AG09319 (cell line): ENCODE results near the gene LMX1A.

Experiments used
- DNase-seq: peaks from one replicate; pipeline ENCODE4 v3.0.0-alpha.2; 2010; ENCODE audit warnings: low read depth; ENCODE audit errors: extremely low read depth
- CTCF ChIP-seq: IDR thresholded peaks from 2 replicates; pipeline ENCODE4 v1.5.1; 2011; ENCODE audit warnings: low read depth, mild to moderate bottlenecking, inconsistent platforms, low read length, moderate library complexity

LMX1A gene

DNA sequence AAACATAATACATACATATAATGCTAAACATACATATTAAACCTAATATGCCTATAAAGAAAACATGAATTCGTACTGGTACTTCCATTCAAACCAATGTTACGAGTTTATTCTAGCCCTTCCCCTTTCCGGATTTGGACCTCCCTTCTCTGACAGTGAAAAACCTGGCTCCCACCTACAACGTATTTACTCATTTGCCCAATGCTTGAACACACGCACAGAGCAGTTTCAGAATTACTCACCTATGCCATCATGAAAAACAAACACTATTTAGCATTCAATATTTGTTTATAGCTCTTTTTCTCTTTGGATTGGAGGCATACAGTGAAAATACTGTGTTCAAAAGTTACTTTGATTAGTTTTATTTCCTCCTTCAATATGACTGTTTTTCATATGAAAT is 204.4 kb downstream of the LMX1A start:
- no peak for TF ChIP-seq CTCF
- DNase-seq, result no peak
